GM06990 (cell line): Measurements from ENCODE around the gene DGKD.

Experiments
- DNase-seq: peaks from one replicate; pipeline ENCODE4 v3.0.0-alpha.2; 2011; ENCODE audit not compliant: insufficient read length; ENCODE audit errors: extremely low read depth
- H3K27me3 ChIP-seq: replicated peaks from 2 replicates; pipeline ENCODE4 v1.6.0; 2011; ENCODE audit warnings: low read length; ENCODE audit not compliant: control insufficient read depth, insufficient read depth
- H3K36me3 ChIP-seq: 2 replicates; pipeline ENCODE4 v1.5.1; 2011; ENCODE audit warnings: low read length; ENCODE audit not compliant: control insufficient read depth, insufficient read depth
- H3K4me3 ChIP-seq: replicated peaks from 2 replicates; pipeline ENCODE4 v1.5.1; 2011; ENCODE audit warnings: low read depth, mild to moderate bottlenecking, control low read depth, low read length
- CTCF ChIP-seq: IDR thresholded peaks from 2 replicates; pipeline ENCODE4 v1.5.1; 2011; ENCODE audit warnings: low read length, control low read depth, mild to moderate bottlenecking, inconsistent platforms; ENCODE audit not compliant: insufficient read depth, poor library complexity, severe bottlenecking

DGKD gene

GRCh38 chr2:233346930-233347329, 7.4 kb upstream of the DGKD start:
- TF ChIP-seq CTCF = no peak
- DNase-seq = no peak

GRCh38 chr2:233349005-233349998, 5.0 kb upstream of the DGKD start:
- DNase-seq = peak; percentile 56
- TF ChIP-seq CTCF = no peak
- Histone ChIP-seq H3K27me3 (no peaks in the 10 kb centered on the region), H3K4me3 (no peak overlapping the region), H3K36me3 (no peaks in the 10 kb centered on the region)

More at GRCh38 chr2:233346930-233347329, 7.4 kb upstream of the DGKD start:
- Histone ChIP-seq H3K4me3 (no peak overlapping the region), H3K36me3 (no peaks in the 10 kb centered on the region), H3K27me3 (no peaks in the 10 kb centered on the region)

GRCh38 chr2:233350708-233351107, 3.6 kb upstream of the DGKD start:
- no peak for DNase-seq
- no peak overlapping the region for H3K4me3 ChIP-seq
- H3K36me3 ChIP-seq = no peaks in the 10 kb centered on the region
- H3K27me3 ChIP-seq = no peaks in the 10 kb centered on the region
- TF ChIP-seq CTCF = no peak

- Histone ChIP-seq H3K36me3 (no peaks in the 10 kb centered on the region), H3K27me3 (no peaks in the 10 kb centered on the region), H3K4me3 (no peak overlapping the region)
- TF ChIP-seq CTCF = no peak
- DNase-seq = no peak
Observed at GRCh38 chr2:233351423-233351822, 2.9 kb upstream of the DGKD start.

- Histone ChIP-seq H3K36me3 (no peaks in the 10 kb centered on the region), H3K27me3 (no peaks in the 10 kb centered on the region), H3K4me3 (no peak overlapping the region)
- DNase-seq = no peak
- TF ChIP-seq CTCF = no peak
Observed at GRCh38 chr2:233352141-233352842, 2.0 kb upstream of the DGKD start.
